Activated CD8-positive, alpha-beta memory T cell treated with anti-CD3 and anti-CD28 coated beads for 36 hours (primary cell): ENCODE data around the gene RAB27B. TPM values are rescaled to one million over a fixed set of nuclear protein-coding genes. Genes with fewer than 3 reads are reported as not detected.

Experiments used
- CTCF ChIA-PET: fragments of 350-600 bp; sonication (Branson Sonifier 250); formaldehyde crosslinking; loops from one replicate; lab custom pipeline; 2021; ENCODE audit warnings: antibody characterized with exemption; lab: Charles Lee
- POLR2A ChIA-PET: fragments of 350-600 bp; sonication (Branson Sonifier 250); formaldehyde crosslinking; loops from one replicate; lab custom pipeline; 2021; ENCODE audit warnings: antibody characterized with exemption; lab: Charles Lee
- total RNA-seq, 2 experiments: library from RNA; stranded (reverse); gene quantifications; one replicate each; pipeline ENCODE4 v1.2.3, GENCODE V29; 2021

Gene RAB27B
- total RNA-seq, 2 experiments from 2014 or later = 0.19 to 0.42 TPM

- CTCF ChIA-PET = no interaction called here
- POLR2A ChIA-PET = no interaction called here
These were observed 113.9 kb downstream of the RAB27B start for GRCh38 chr18:54942144-54942543.

GRCh38 chr18:54942569-54942968 lies 114.3 kb downstream of the RAB27B start:
- POLR2A ChIA-PET = no interaction called here
- CTCF ChIA-PET = no interaction called here

Other genes with a start within 250 kb of the RAB27B start
- gene DYNAP, start 237.2 kb upstream of the RAB27B start, total RNA-seq = not detected
- gene CCDC68, start 131.0 kb downstream of the RAB27B start, total RNA-seq = not detected